Esophagus squamous epithelium (tissue), 5 donors: Measurements from ENCODE around the gene WDR31. TPM values are rescaled to one million over a fixed set of nuclear protein-coding genes. Genes with fewer than 3 reads are reported as not detected.

Source experiments
- DNase-seq: peaks from one replicate; lab custom pipeline; 2025; lab: John Stamatoyannopoulos, UW
- H3K27ac ChIP-seq, 4 donors: fragments of 200-600 bp; sonication (generic); one replicate each; pipeline ENCODE4 v1.5.1; 2016 to 2019; ENCODE audit warnings: mild to moderate bottlenecking in 1 of 4
- H3K27me3 ChIP-seq, 4 donors: fragments of 200-600 bp; sonication (generic); 1 replicate in 3 of 4; 2 replicates in 1 of 4; pipeline versions ENCODE4 v1.5.1 to v1.6.0; 2017 to 2021; ENCODE audit warnings: antibody characterized with exemption in 1 of 4
- H3K36me3 ChIP-seq, 3 donors: fragments of 200-600 bp; sonication (generic); one replicate each; pipeline ENCODE4 v1.5.1; 2016 to 2019
- H3K4me1 ChIP-seq, 3 donors: fragments of 200-600 bp; sonication (generic); one replicate each; pipeline ENCODE4 v1.5.1; 2017 to 2019
- H3K4me3 ChIP-seq, 4 donors: fragments of 200-600 bp; sonication (generic); 1 replicate in 3 of 4; 2 replicates in 1 of 4; pipeline ENCODE4 v1.5.1; 2016 to 2019; ENCODE audit warnings: mild to moderate bottlenecking in 2 of 4, moderate library complexity in 1 of 4
- H3K9me3 ChIP-seq, 3 donors: fragments of 200-600 bp; sonication (generic); one replicate each; pipeline ENCODE4 v1.5.1; 2016 to 2019
- CTCF ChIP-seq, 6 experiments: fragments of 450-650 bp in 4 of 6; fragments of 200-600 bp in 2 of 6; sonication (generic) in 2 of 6; IDR thresholded peaks; one replicate each; pipeline ENCODE4 v1.5.1; 2016 to 2019; ENCODE audit warnings: antibody characterized with exemption in 6 of 6, mild to moderate bottlenecking in 4 of 6, moderate library complexity in 4 of 6
- POLR2A ChIP-seq, 4 donors: fragments of 450-650 bp; IDR thresholded peaks; one replicate each; pipeline ENCODE4 v1.6.1; 2017; ENCODE audit warnings: antibody characterized with exemption in 4 of 4, mild to moderate bottlenecking in 4 of 4, moderate library complexity in 3 of 4
- WGBS, 2 donors: methylation state at CpG; one replicate each; pipeline ENCODE4 v1.1.5; 2018; 5-methylcytosine and 5-hydroxymethylcytosine counted together
- intact Hi-C: fragments of 100-400 bp; cut with DNase I; formaldehyde crosslinking; loops from one replicate; pipeline ENCODE4 v1.15.0; 2022
- total RNA-seq, 4 donors: library from RNA; depleted of rRNA; stranded (reverse); fragments of >200 nt; gene quantifications; one replicate each; pipeline ENCODE4 v1.1.0, GENCODE V29; 2016
- donor health status: DM: yes; HTN: yes; CAD: no.

Gene WDR31
- total RNA-seq, 4 donors from 2014 or later, result 1.1 to 1.9 (median 1.5) TPM

GRCh38 chr9:113274474-113275156 is 65.5 kb downstream of the WDR31 start:
- peak overlapping the region; percentile 92 to 98 (median 94) for H3K27ac ChIP-seq
- no peak for DNase-seq
- intact Hi-C loops, result loop anchor here (5.0 kb wide), 1 partner anchor 133 kb away; no protein-coding TSS in a partner anchor
- H3K27me3 ChIP-seq, result no peaks in the 10 kb centered on the region
- 1 to 2% methylated on average over 7 to 13 of the region's 15 CpGs for WGBS, 2 donors
- peaks cover 13 to 40% (median 16%) of the 10 kb centered on the region in 3 donors for H3K4me1 ChIP-seq
- no peaks in the 10 kb centered on the region for H3K9me3 ChIP-seq
- peak overlapping the region; percentile 58 to 96 (median 83) for H3K4me3 ChIP-seq
- no peak for TF ChIP-seq POLR2A (IDR thresholded peaks at IDR 0.05)
- peak; percentile 49 to 78 (median 68) for TF ChIP-seq CTCF (IDR thresholded peaks at IDR 0.05)
- H3K36me3 ChIP-seq, result peaks cover 8 to 68% (median 26%) of the 10 kb centered on the region in 3 donors

- intact Hi-C loops, result no loop called here
- H3K27me3 ChIP-seq, result no peaks in the 10 kb centered on the region
- H3K9me3 ChIP-seq, result no peaks in the 10 kb centered on the region
- DNase-seq, result no peak
- no peak overlapping the region for H3K27ac ChIP-seq
- WGBS, 2 donors, result 78 to 93% methylated on average over 2 of the region's 2 CpGs
- H3K36me3 ChIP-seq, result peaks cover 8 to 74% (median 26%) of the 10 kb centered on the region in 3 donors
- peaks cover 0 to 12% (median 5%) of the 10 kb centered on the region in 3 donors for H3K4me1 ChIP-seq
- H3K4me3 ChIP-seq, result no peak overlapping the region
- no peak for TF ChIP-seq CTCF (IDR thresholded peaks at IDR 0.05)
- TF ChIP-seq POLR2A (IDR thresholded peaks at IDR 0.05), result no peak
These were observed 70.2 kb downstream of the WDR31 start for GRCh38 chr9:113269871-113270270.

GRCh38 chr9:113269355-113269754 is 70.7 kb downstream of the WDR31 start:
- intact Hi-C loops, result no loop called here
- Histone ChIP-seq H3K9me3 (no peaks in the 10 kb centered on the region), H3K4me3 (no peak overlapping the region), H3K27me3 (no peaks in the 10 kb centered on the region), H3K4me1 (peaks cover 0 to 7% (median 2%) of the 10 kb centered on the region in 3 donors), H3K27ac (no peak overlapping the region), H3K36me3 (peaks cover 8 to 74% (median 26%) of the 10 kb centered on the region in 3 donors)
- no peak for TF ChIP-seq CTCF (IDR thresholded peaks at IDR 0.05)
- no peak for TF ChIP-seq POLR2A (IDR thresholded peaks at IDR 0.05)
- DNase-seq, result no peak
- WGBS, 2 donors, result 89 to 94% methylated on average over 2 of the region's 2 CpGs

- H3K36me3 ChIP-seq, result peaks cover 8 to 80% (median 26%) of the 10 kb centered on the region in 3 donors
- no peak overlapping the region for H3K4me3 ChIP-seq
- 63 to 88% methylated on average over 1 to 4 of the region's 4 CpGs for WGBS, 2 donors
- H3K27me3 ChIP-seq, result no peaks in the 10 kb centered on the region
- H3K27ac ChIP-seq, result no peak overlapping the region
- DNase-seq, result no peak
- TF ChIP-seq CTCF (IDR thresholded peaks at IDR 0.05) (no peak), POLR2A (IDR thresholded peaks at IDR 0.05) (no peak)
- no peaks in the 10 kb centered on the region for H3K4me1 ChIP-seq
- H3K9me3 ChIP-seq, result no peaks in the 10 kb centered on the region
- intact Hi-C loops, result no loop called here
These were observed 72.0 kb downstream of the WDR31 start for GRCh38 chr9:113267911-113268566.

- TF ChIP-seq CTCF (IDR thresholded peaks at IDR 0.05) (no peak), POLR2A (IDR thresholded peaks at IDR 0.05) (no peak)
- no peaks in the 10 kb centered on the region for H3K27me3 ChIP-seq
- intact Hi-C loops, result no loop called here
- DNase-seq, result no peak
- no peaks in the 10 kb centered on the region for H3K9me3 ChIP-seq
- H3K4me3 ChIP-seq, result no peak overlapping the region
- peaks cover 0 to 80% (median 12%) of the 10 kb centered on the region in 3 donors for H3K36me3 ChIP-seq
- H3K4me1 ChIP-seq, result no peaks in the 10 kb centered on the region
- no peak overlapping the region for H3K27ac ChIP-seq
- 83 to 95% methylated on average over 3 of the region's 3 CpGs for WGBS, 2 donors
These were observed 73.9 kb downstream of the WDR31 start for GRCh38 chr9:113266174-113266573.
